ENCODE data around the gene FRMD4A. TPM values are rescaled to one million over a fixed set of nuclear protein-coding genes. Genes with fewer than 3 reads are reported as not detected.
"Not testable (repeated sequence)": the region's sequence is repeated elsewhere in the genome, so short reads cannot be mapped to it uniquely, and the experiment has no call there.

FRMD4A gene
- total RNA-seq, 4 donors from 2014 or later: 4.4 to 7.1 (median 5.2) TPM

- DNase-seq: no peak
- no peak for ATAC-seq
- peaks cover 0 to 10% of the 10 kb centered on the region in 2 donors for H3K4me1 ChIP-seq
- no peak overlapping the region for H3K4me3 ChIP-seq
- TF ChIP-seq POLR2A (IDR thresholded peaks at IDR 0.05) (no peak), CTCF (IDR thresholded peaks at IDR 0.05 in 4 of 5, conservative IDR thresholded peaks at IDR 0.05 in 1 of 5) (no peak)
- no peaks in the 10 kb centered on the region for H3K9me3 ChIP-seq
- in situ Hi-C loops (cut with MboI; ENCODE audit: low sequenced_read_pairs in 4 of 4) (no loop called here), intact Hi-C loops (cut with DNase I; ENCODE audit: low total_unique reads) (no loop called here)
- H3K36me3 ChIP-seq: no peaks in the 10 kb centered on the region
- H3K27me3 ChIP-seq: no peaks in the 10 kb centered on the region
- H3K27ac ChIP-seq: peak overlapping the region in 1 of 4 donors; percentile 31
Measured at GRCh38 chr10:13868528-13869294, 462.0 kb downstream of the FRMD4A start.

GRCh38 chr10:13867822-13868221, 462.9 kb downstream of the FRMD4A start:
- Histone ChIP-seq H3K36me3 (no peaks in the 10 kb centered on the region), H3K27ac (no peak overlapping the region), H3K4me3 (no peak overlapping the region), H3K27me3 (no peaks in the 10 kb centered on the region), H3K4me1 (peaks cover 0 to 10% of the 10 kb centered on the region in 2 donors), H3K9me3 (no peaks in the 10 kb centered on the region)
- DNase-seq: no peak
- TF ChIP-seq POLR2A (IDR thresholded peaks at IDR 0.05) (no peak), CTCF (IDR thresholded peaks at IDR 0.05 in 4 of 5, conservative IDR thresholded peaks at IDR 0.05 in 1 of 5) (no peak)
- ATAC-seq: no peak
- in situ Hi-C loops (cut with MboI; ENCODE audit: low sequenced_read_pairs in 4 of 4): no loop called here
- intact Hi-C loops (cut with DNase I; ENCODE audit: low total_unique reads): no loop called here

GRCh38 chr10:13865758-13866491, 464.8 kb downstream of the FRMD4A start:
- H3K9me3 ChIP-seq: no peaks in the 10 kb centered on the region
- no peaks in the 10 kb centered on the region for H3K27me3 ChIP-seq
- H3K36me3 ChIP-seq: no peaks in the 10 kb centered on the region
- peak; percentile 71 to 73 for ATAC-seq
- H3K4me3 ChIP-seq: peak overlapping the region in 2 of 4 donors; percentile 10 to 20
- in situ Hi-C loops (cut with MboI; ENCODE audit: low sequenced_read_pairs in 4 of 4) (no loop called here), intact Hi-C loops (cut with DNase I; ENCODE audit: low total_unique reads) (no loop called here)
- H3K27ac ChIP-seq: peak overlapping the region; percentile 54 to 77 (median 65)
- peak in 1 of 2 donors; percentile 30 for DNase-seq
- TF ChIP-seq POLR2A (IDR thresholded peaks at IDR 0.05) (peak in 1 of 2 donors; percentile 10), CTCF (IDR thresholded peaks at IDR 0.05 in 4 of 5, conservative IDR thresholded peaks at IDR 0.05 in 1 of 5) (no peak)
- H3K4me1 ChIP-seq: peaks cover 0 to 5% of the 10 kb centered on the region in 2 donors

- H3K4me3 ChIP-seq; in situ Hi-C loops (cut with MboI; ENCODE audit: low sequenced_read_pairs in 4 of 4); H3K4me1 ChIP-seq; H3K9me3 ChIP-seq; ATAC-seq; H3K27me3 ChIP-seq; H3K36me3 ChIP-seq; intact Hi-C loops (cut with DNase I; ENCODE audit: low total_unique reads); DNase-seq: not testable (repeated sequence)
- peak overlapping the region; percentile 54 to 77 (median 65) for H3K27ac ChIP-seq
Measured at GRCh38 chr10:13865220-13865619, 465.5 kb downstream of the FRMD4A start.

- Histone ChIP-seq H3K27ac (peak overlapping the region; percentile 32 to 61 (median 49)), H3K36me3 (no peaks in the 10 kb centered on the region), H3K9me3 (no peaks in the 10 kb centered on the region), H3K4me3 (no peak overlapping the region), H3K27me3 (no peaks in the 10 kb centered on the region), H3K4me1 (peaks cover 0 to 11% of the 10 kb centered on the region in 2 donors)
- in situ Hi-C loops (cut with MboI; ENCODE audit: low sequenced_read_pairs in 4 of 4) (no loop called here), intact Hi-C loops (cut with DNase I; ENCODE audit: low total_unique reads) (no loop called here)
- ATAC-seq (peak; percentile 29 to 39), DNase-seq (no peak)
- TF ChIP-seq POLR2A (IDR thresholded peaks at IDR 0.05) (no peak), CTCF (IDR thresholded peaks at IDR 0.05 in 4 of 5, conservative IDR thresholded peaks at IDR 0.05 in 1 of 5) (no peak)
Measured at GRCh38 chr10:13862546-13863233, 468.0 kb downstream of the FRMD4A start.
